ENCODE measurements around the gene CLDN6. TPM values are rescaled to one million over a fixed set of nuclear protein-coding genes. Genes with fewer than 3 reads are reported as not detected.
A peak's percentile ranks its signal among the peaks of the same experiment; 100 is the strongest.

Gene CLDN6
- total and polyA plus RNA-seq, 9 of the 15 experiments (the other 6 are each of a cell fraction or from before 2014, with no cell fraction given) = 0.22 to 0.75 (median 0.38) TPM; not detected in 3

- no peak for TF ChIP-seq ZNF280A (IDR thresholded peaks at IDR 0.05; ENCODE audit: low read depth, partially characterized antibody)
- TF ChIP-seq JUNB (CRISPR knock-in tag; conservative IDR thresholded peaks at IDR 0.05) = no peak
- no peak for TF ChIP-seq ZNF780A (CRISPR knock-in tag; IDR thresholded peaks at IDR 0.05)
- TF ChIP-seq ZNF3 (CRISPR knock-in tag; IDR thresholded peaks at IDR 0.05) = no peak
- no peak for TF ChIP-seq ZNF699 (CRISPR knock-in tag; IDR thresholded peaks at IDR 0.05; ENCODE audit: insufficient replicate concordance)
- TF ChIP-seq CBFA2T3 (IDR thresholded peaks at IDR 0.05) = no peak; the same call in 1 of the 2 replicates
- TF ChIP-seq BHLHE40 (IDR thresholded peaks at IDR 0.05; ENCODE audit: low read length) = 0 out of 2 replicates have a peak, but pooled peaks have one; percentile 2
- peak; percentile 47 to 48; a peak in 2 of 4 replicates for TF ChIP-seq FOXK2 (conservative IDR thresholded peaks at IDR 0.05 in 1 of 2, IDR thresholded peaks at IDR 0.05 in 1 of 2; ENCODE audit: low read depth in 2 of 2)
- no peak for TF ChIP-seq NONO (IDR thresholded peaks at IDR 0.05; ENCODE audit: low read depth in 2 of 2, low read length in 1 of 2)
- peak; percentile 95 for TF ChIP-seq ZBTB7A (IDR thresholded peaks at IDR 0.05; ENCODE audit: borderline replicate concordance, control insufficient read depth, low read depth, low read length)
- TF ChIP-seq TCF3 (CRISPR knock-in tag; IDR thresholded peaks at IDR 0.05) = peak; percentile 14; the same call in 1 of the 2 replicates
- peak; percentile 45 for TF ChIP-seq ERF (CRISPR knock-in tag; IDR thresholded peaks at IDR 0.05)
- no peak for TF ChIP-seq TEAD4 (IDR thresholded peaks at IDR 0.05; ENCODE audit: low read length)
- no peak for TF ChIP-seq TEAD4 (CRISPR knock-in tag; IDR thresholded peaks at IDR 0.05; ENCODE audit: borderline replicate concordance)
- 0 out of 4 replicates have a peak, but pooled peaks of 1 of the 2 experiments have one; percentile 40 for TF ChIP-seq CSDE1 (IDR thresholded peaks at IDR 0.05)
- TF ChIP-seq, protein P1, sequence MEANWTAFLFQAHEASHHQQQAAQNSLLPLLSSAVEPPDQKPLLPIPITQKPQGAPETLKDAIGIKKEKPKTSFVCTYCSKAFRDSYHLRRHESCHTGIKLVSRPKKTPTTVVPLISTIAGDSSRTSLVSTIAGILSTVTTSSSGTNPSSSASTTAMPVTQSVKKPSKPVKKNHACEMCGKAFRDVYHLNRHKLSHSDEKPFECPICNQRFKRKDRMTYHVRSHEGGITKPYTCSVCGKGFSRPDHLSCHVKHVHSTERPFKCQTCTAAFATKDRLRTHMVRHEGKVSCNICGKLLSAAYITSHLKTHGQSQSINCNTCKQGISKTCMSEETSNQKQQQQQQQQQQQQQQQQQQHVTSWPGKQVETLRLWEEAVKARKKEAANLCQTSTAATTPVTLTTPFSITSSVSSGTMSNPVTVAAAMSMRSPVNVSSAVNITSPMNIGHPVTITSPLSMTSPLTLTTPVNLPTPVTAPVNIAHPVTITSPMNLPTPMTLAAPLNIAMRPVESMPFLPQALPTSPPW (CRISPR knock-in tag; IDR thresholded peaks at IDR 0.05) = peak; percentile 35; the same call in 1 of the 2 replicates
- peak; percentile 63; the same call in 1 of the 2 replicates for TF ChIP-seq SMARCC2 (IDR thresholded peaks at IDR 0.05; ENCODE audit: low read depth)
- TF ChIP-seq THAP12 (CRISPR knock-in tag; IDR thresholded peaks at IDR 0.05) = peak; percentile 41; the same call in 1 of the 2 replicates
- no peak for TF ChIP-seq XRCC4 (IDR thresholded peaks at IDR 0.05; ENCODE audit: extremely low read depth, insufficient read depth, insufficient read length)
- peak; percentile 59; the same call in 1 of the 2 replicates for TF ChIP-seq OTX1 (CRISPR knock-in tag; IDR thresholded peaks at IDR 0.05)
- TF ChIP-seq ZEB2 (IDR thresholded peaks at IDR 0.05) = peak; percentile 76
- peak; percentile 15; the same call in 1 of the 2 replicates for TF ChIP-seq TRIM28 (IDR thresholded peaks at IDR 0.05)
Observed at GRCh38 chr16:2981899-2982250, 36.1 kb downstream of the CLDN6 start (continued).

All from K562 (cell line).